Measurements from ENCODE around the gene OR10P1.
"Not testable (repeated sequence)": the region's sequence is repeated elsewhere in the genome, so short reads cannot be mapped to it uniquely, and the experiment has no call there.

Gene OR10P1

DNA sequence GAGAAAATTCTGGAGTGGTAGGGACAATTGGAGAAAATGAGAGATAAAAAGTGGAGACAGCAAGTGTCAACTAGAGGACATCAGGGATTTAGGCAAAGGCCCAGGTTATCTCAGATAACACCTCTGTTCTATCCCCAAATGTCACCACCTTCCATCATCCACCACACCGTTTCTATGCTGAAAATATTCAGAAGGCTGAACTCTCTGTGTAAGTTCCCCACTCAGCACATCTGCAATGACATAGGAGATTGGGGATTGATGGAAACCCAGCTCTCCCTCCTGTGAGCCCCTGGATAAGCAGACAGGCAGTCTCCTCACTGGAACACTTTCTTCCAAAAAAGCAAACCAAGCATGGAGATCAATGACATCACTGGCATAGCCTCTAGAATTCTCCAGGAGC is 5.6 kb upstream of the OR10P1 start:
- no peaks in the 10 kb centered on the region for H3K36me3 ChIP-seq (ENCODE audit: insufficient read depth, low read length)
- H3K4me1 ChIP-seq (ENCODE audit: control insufficient read depth, insufficient read depth, low read length, unreplicated experiment): no peaks in the 10 kb centered on the region
- H2AFZ ChIP-seq (ENCODE audit: low read length, unreplicated experiment): no peak overlapping the region
- H3K27me3 ChIP-seq (ENCODE audit: insufficient read depth, low read length): peaks cover 49% of the 10 kb centered on the region
- no peaks in the 10 kb centered on the region for H3K79me2 ChIP-seq (ENCODE audit: control insufficient read depth, insufficient read depth, low read length, unreplicated experiment)
- H3K4me3 ChIP-seq (ENCODE audit: low read depth, low read length): no peak overlapping the region
- no peak overlapping the region for H3K27ac ChIP-seq (ENCODE audit: low read depth, low read length)

DNA sequence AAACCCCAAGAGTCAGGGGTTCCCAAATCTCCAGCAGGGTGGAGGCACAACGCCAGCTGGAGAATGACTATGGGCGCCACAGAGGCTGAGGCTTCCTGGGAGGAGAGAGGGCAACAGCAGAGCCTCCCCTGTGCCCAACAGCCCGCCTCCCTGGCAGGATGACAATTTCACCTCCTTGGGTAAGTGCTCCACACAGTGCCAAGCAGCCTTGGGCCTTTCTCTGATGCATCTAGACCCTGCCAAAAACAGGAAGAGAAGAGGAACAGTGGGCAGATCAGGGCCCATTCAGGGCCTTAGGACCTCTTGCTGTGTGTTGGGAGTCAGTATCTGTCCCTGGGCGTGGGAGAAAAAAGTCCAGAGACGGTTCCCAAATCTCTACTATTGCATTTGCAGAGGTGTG is 5.0 kb upstream of the OR10P1 start:
- Histone ChIP-seq H3K4me3 (ENCODE audit: low read depth, low read length) (no peak overlapping the region), H3K27ac (ENCODE audit: low read depth, low read length) (no peak overlapping the region), H3K4me1 (ENCODE audit: control insufficient read depth, insufficient read depth, low read length, unreplicated experiment) (no peaks in the 10 kb centered on the region)

GRCh38 chr12:55633151-55633550 is 3.5 kb upstream of the OR10P1 start:
- Histone ChIP-seq H3K27ac (ENCODE audit: low read depth, low read length) (no peak overlapping the region), H3K36me3 (ENCODE audit: insufficient read depth, low read length) (no peaks in the 10 kb centered on the region), H3K27me3 (ENCODE audit: insufficient read depth, low read length) (peaks cover 59% of the 10 kb centered on the region), H3K4me3 (ENCODE audit: low read depth, low read length) (no peak overlapping the region), H3K4me1 (ENCODE audit: control insufficient read depth, insufficient read depth, low read length, unreplicated experiment) (no peaks in the 10 kb centered on the region), H2AFZ (ENCODE audit: low read length, unreplicated experiment) (no peak overlapping the region), H3K79me2 (ENCODE audit: control insufficient read depth, insufficient read depth, low read length, unreplicated experiment) (no peaks in the 10 kb centered on the region)

More for the DNA sequence above, 5.0 kb upstream of the OR10P1 start:
- no peak overlapping the region for H2AFZ ChIP-seq (ENCODE audit: low read length, unreplicated experiment)
- no peaks in the 10 kb centered on the region for H3K79me2 ChIP-seq (ENCODE audit: control insufficient read depth, insufficient read depth, low read length, unreplicated experiment)
- peaks cover 49% of the 10 kb centered on the region for H3K27me3 ChIP-seq (ENCODE audit: insufficient read depth, low read length)
- H3K36me3 ChIP-seq (ENCODE audit: insufficient read depth, low read length): no peaks in the 10 kb centered on the region

DNA sequence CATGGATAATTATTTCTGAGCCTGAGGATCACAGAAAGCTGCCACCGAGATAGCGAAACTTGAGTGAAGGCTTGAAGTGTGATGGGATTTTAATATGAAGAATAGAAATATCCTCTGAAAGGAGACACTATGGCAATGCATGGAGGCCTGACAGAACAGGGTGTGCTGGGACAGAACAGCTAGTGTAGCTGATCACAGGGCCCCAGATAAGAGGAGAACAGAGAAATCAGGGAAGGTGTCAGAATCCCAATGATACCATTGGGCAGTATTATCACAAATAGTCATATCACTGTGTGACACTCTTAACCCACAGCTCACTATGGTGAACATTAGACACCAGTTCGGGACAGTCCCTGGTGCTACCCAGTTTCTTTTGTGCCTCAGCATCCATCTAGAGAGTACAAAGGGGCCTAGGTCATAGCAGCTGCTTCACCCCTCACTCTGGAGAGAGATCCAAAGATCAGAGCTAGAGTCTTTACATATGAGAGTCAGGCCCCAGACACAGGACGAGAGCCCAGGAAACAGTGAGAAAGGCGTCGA is 506 bp upstream of the OR10P1 start:
- peaks cover 72% of the 10 kb centered on the region for H3K27me3 ChIP-seq (ENCODE audit: insufficient read depth, low read length)
- H3K36me3 ChIP-seq (ENCODE audit: insufficient read depth, low read length): no peaks in the 10 kb centered on the region
- no peak overlapping the region for H2AFZ ChIP-seq (ENCODE audit: low read length, unreplicated experiment)
- H3K4me3 ChIP-seq (ENCODE audit: low read depth, low read length): no peak overlapping the region
- H3K27ac ChIP-seq (ENCODE audit: low read depth, low read length): no peak overlapping the region
- no peaks in the 10 kb centered on the region for H3K4me1 ChIP-seq (ENCODE audit: control insufficient read depth, insufficient read depth, low read length, unreplicated experiment)
- H3K79me2 ChIP-seq (ENCODE audit: control insufficient read depth, insufficient read depth, low read length, unreplicated experiment): no peaks in the 10 kb centered on the region

DNA sequence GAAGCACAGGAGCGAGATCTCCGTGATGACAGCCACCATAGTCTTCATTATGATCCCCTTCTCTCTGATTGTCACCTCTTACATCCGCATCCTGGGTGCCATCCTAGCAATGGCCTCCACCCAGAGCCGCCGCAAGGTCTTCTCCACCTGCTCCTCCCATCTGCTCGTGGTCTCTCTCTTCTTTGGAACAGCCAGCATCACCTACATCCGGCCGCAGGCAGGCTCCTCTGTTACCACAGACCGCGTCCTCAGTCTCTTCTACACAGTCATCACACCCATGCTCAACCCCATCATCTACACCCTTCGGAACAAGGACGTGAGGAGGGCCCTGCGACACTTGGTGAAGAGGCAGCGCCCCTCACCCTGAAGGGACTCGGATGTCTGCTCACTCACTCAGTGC is 775 bp downstream of the OR10P1 start:
- H3K4me1 ChIP-seq (ENCODE audit: control insufficient read depth, insufficient read depth, low read length, unreplicated experiment): no peaks in the 10 kb centered on the region
- H3K4me3 ChIP-seq (ENCODE audit: low read depth, low read length): no peak overlapping the region
- H3K36me3 ChIP-seq (ENCODE audit: insufficient read depth, low read length): no peaks in the 10 kb centered on the region
- no peak overlapping the region for H3K27ac ChIP-seq (ENCODE audit: low read depth, low read length)
- H3K79me2 ChIP-seq (ENCODE audit: control insufficient read depth, insufficient read depth, low read length, unreplicated experiment): no peaks in the 10 kb centered on the region
- H2AFZ ChIP-seq (ENCODE audit: low read length, unreplicated experiment): no peak overlapping the region
- H3K27me3 ChIP-seq (ENCODE audit: insufficient read depth, low read length): peaks cover 81% of the 10 kb centered on the region

DNA sequence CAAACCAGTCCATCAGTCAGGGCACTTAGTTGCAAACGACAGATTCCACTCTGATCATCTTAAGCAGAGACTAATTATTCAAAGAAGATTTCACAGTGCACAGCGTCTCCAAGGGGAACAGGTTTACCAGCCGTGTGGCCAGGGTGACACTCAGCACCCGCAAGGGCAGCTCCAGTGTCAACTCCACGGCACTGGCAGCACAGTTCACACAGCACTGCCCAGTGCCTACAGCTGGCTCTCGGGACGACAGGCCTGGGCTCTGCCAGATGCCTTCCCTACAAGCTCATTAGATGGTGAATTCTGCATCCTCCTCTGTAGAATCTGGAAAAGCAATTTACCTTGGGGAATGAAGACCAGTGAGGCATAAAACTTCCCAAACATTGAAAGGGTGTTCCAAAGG is 4.9 kb downstream of the OR10P1 start:
- Histone ChIP-seq H2AFZ (ENCODE audit: low read length, unreplicated experiment) (no peak overlapping the region), H3K36me3 (ENCODE audit: insufficient read depth, low read length) (no peaks in the 10 kb centered on the region), H3K27ac (ENCODE audit: low read depth, low read length) (no peak overlapping the region), H3K27me3 (ENCODE audit: insufficient read depth, low read length) (peaks cover 60% of the 10 kb centered on the region), H3K4me3 (ENCODE audit: low read depth, low read length) (no peak overlapping the region), H3K4me1 (ENCODE audit: control insufficient read depth, insufficient read depth, low read length, unreplicated experiment) (no peaks in the 10 kb centered on the region), H3K79me2 (ENCODE audit: control insufficient read depth, insufficient read depth, low read length, unreplicated experiment) (no peaks in the 10 kb centered on the region)

GRCh38 chr12:55642267-55642666 is 5.6 kb downstream of the OR10P1 start:
- H3K27ac ChIP-seq (ENCODE audit: low read depth, low read length): no peak overlapping the region
- no peaks in the 10 kb centered on the region for H3K4me1 ChIP-seq (ENCODE audit: control insufficient read depth, insufficient read depth, low read length, unreplicated experiment)
- no peak overlapping the region for H3K4me3 ChIP-seq (ENCODE audit: low read depth, low read length)
- H2AFZ ChIP-seq (ENCODE audit: low read length, unreplicated experiment): no peak overlapping the region
- H3K27me3 ChIP-seq (ENCODE audit: insufficient read depth, low read length): peaks cover 53% of the 10 kb centered on the region
- no peaks in the 10 kb centered on the region for H3K36me3 ChIP-seq (ENCODE audit: insufficient read depth, low read length)
- no peaks in the 10 kb centered on the region for H3K79me2 ChIP-seq (ENCODE audit: control insufficient read depth, insufficient read depth, low read length, unreplicated experiment)

DNA sequence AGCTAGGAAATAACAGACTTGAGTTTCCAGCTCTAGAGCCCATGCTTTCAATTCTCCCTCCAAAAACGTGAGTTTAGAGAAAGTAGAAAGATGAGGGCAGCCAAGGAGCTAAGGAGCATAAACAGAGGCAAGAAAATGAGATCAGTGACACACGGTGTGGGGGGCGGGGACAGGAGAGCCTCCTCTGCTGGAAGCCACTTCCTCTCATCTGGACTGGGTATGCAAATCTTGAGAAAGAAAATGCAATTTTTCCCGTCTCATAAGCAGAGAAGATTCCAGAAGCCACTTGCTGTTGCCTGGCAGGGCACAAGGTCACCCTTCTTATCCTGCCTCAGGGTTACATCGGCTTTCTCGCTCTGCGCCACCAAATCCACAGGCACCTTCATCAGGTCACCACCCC is 6.0 kb downstream of the OR10P1 start:
- Histone ChIP-seq H3K4me1 (ENCODE audit: control insufficient read depth, insufficient read depth, low read length, unreplicated experiment) (no peaks in the 10 kb centered on the region), H3K27me3 (ENCODE audit: insufficient read depth, low read length) (peaks cover 49% of the 10 kb centered on the region), H3K79me2 (ENCODE audit: control insufficient read depth, insufficient read depth, low read length, unreplicated experiment) (no peaks in the 10 kb centered on the region), H2AFZ (ENCODE audit: low read length, unreplicated experiment) (no peak overlapping the region), H3K27ac (ENCODE audit: low read depth, low read length) (no peak overlapping the region), H3K36me3 (ENCODE audit: insufficient read depth, low read length) (no peaks in the 10 kb centered on the region), H3K4me3 (ENCODE audit: low read depth, low read length) (no peak overlapping the region)

DNA sequence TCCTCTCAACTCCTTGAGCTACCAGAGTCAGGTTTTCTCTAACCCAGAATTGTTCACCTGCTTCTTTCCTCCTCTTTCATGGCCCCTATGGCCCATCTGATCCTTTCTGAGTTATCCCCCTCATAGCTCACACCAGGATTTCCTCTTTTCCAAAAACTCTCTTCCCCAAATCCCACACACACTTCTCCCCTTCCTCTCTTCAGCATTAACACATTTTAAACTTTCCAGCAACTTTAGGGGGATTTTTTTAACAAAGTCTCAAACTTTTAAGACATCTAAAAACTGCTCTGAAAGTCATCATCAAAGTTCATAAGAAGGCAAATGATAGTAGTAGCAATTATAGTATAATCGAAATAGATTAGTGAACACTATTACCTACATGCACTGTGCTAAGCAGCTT is 7.9 kb downstream of the OR10P1 start:
- H3K4me1 ChIP-seq (ENCODE audit: control insufficient read depth, insufficient read depth, low read length, unreplicated experiment): no peaks in the 10 kb centered on the region
- H3K27ac ChIP-seq (ENCODE audit: low read depth, low read length): no peak overlapping the region
- H3K36me3 ChIP-seq (ENCODE audit: insufficient read depth, low read length): no peaks in the 10 kb centered on the region
- H2AFZ ChIP-seq (ENCODE audit: low read length, unreplicated experiment): no peak overlapping the region
- H3K4me3 ChIP-seq (ENCODE audit: low read depth, low read length): no peak overlapping the region
- H3K27me3 ChIP-seq (ENCODE audit: insufficient read depth, low read length): peaks cover 33% of the 10 kb centered on the region
- no peaks in the 10 kb centered on the region for H3K79me2 ChIP-seq (ENCODE audit: control insufficient read depth, insufficient read depth, low read length, unreplicated experiment)

- Histone ChIP-seq H3K79me2 (ENCODE audit: control insufficient read depth, insufficient read depth, low read length, unreplicated experiment) (no peaks in the 10 kb centered on the region), H3K27ac (ENCODE audit: low read depth, low read length) (no peak overlapping the region), H3K4me3 (ENCODE audit: low read depth, low read length) (no peak overlapping the region), H2AFZ (ENCODE audit: low read length, unreplicated experiment) (no peak overlapping the region), H3K36me3 (ENCODE audit: insufficient read depth, low read length) (no peaks in the 10 kb centered on the region), H3K27me3 (ENCODE audit: insufficient read depth, low read length) (peaks cover 11% of the 10 kb centered on the region), H3K4me1 (ENCODE audit: control insufficient read depth, insufficient read depth, low read length, unreplicated experiment) (no peaks in the 10 kb centered on the region)
Measured at GRCh38 chr12:55647027-55647426, 10.3 kb downstream of the OR10P1 start.

DNA sequence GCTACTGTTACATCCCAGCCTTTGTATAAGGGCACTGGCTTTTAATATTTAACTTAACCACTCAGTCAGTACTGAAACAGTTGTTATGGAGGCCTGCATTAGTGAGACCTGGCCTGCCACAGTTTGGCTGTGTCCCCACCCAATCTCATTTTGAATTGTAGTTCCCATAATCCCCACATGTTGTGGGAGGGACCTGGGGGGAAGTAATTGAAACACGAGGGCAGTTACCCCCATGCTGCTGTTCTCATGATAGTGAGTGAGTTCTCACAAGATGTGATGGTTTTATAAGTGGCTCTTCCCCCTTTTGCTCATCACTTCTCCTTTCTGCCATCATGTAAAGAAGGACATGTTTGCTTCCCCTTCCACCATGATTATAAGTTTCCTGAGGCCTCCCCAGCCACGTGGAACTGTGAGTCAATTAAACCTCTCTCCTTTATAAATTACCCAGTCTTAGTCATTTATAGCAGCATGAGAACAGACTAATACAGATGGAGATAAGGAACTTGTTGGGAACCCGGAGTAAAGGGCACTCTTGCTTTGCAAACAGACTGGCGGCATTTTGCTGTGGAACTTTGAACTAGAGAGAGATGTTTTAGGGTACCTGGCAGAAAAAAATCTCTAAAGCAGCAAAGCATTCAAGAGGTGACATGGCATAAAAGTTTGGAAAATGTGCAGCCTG is 14.1 kb downstream of the OR10P1 start:
- H3K79me2 ChIP-seq (ENCODE audit: control insufficient read depth, insufficient read depth, low read length, unreplicated experiment); H3K4me1 ChIP-seq (ENCODE audit: control insufficient read depth, insufficient read depth, low read length, unreplicated experiment); H3K4me3 ChIP-seq (ENCODE audit: low read depth, low read length); H3K27ac ChIP-seq (ENCODE audit: low read depth, low read length); H2AFZ ChIP-seq (ENCODE audit: low read length, unreplicated experiment); H3K36me3 ChIP-seq (ENCODE audit: insufficient read depth, low read length); H3K27me3 ChIP-seq (ENCODE audit: insufficient read depth, low read length): not testable (repeated sequence)
